Activated CD4-positive, CD25-positive, alpha-beta regulatory T cell (primary cell): ENCODE results near the gene NANOS1.
A peak's percentile ranks its signal among the peaks of the same experiment; 100 is the strongest.

Experiments used
- DNase-seq, 4 experiments: peaks; one replicate each; lab custom pipeline; 2025; lab: John Stamatoyannopoulos, UW

Gene NANOS1

DNA sequence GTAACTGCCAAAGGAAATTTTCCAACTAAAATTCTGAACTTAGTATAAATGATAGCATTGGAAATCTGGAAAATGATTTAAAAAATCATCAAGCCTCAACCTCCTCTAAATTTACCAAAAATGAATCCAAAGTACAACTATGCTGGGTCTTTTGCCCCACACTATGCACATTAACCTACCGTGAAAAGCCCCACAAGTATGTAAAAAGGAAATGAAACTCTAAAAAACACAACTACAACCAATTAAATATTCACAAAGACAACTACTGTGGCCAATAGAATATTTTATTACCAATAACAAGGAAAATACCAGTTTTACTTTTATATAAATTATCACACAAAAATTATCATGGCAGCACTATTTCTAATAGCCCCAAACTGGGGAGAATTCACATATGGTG is 31.8 kb downstream of the NANOS1 start:
- DNase-seq: no peak

DNA sequence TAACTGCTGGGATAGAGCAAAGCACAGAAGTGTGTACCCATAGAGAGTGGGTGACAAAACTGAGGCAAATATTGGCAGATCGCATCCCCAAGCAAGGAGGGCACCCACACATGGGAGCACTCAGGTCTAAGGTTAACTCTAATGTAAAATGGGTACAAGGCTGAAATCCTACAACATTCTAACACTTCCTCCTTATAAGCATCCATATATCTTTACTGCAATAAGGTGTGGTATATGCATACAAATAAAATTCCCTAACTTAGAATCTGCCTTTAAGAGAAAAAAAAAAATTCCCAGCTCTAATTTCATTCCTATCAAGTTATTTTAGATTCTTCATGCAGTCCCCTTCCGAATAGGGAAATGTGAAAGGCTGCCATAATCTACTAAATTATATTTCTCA is 32.4 kb downstream of the NANOS1 start:
- no peak for DNase-seq

DNA sequence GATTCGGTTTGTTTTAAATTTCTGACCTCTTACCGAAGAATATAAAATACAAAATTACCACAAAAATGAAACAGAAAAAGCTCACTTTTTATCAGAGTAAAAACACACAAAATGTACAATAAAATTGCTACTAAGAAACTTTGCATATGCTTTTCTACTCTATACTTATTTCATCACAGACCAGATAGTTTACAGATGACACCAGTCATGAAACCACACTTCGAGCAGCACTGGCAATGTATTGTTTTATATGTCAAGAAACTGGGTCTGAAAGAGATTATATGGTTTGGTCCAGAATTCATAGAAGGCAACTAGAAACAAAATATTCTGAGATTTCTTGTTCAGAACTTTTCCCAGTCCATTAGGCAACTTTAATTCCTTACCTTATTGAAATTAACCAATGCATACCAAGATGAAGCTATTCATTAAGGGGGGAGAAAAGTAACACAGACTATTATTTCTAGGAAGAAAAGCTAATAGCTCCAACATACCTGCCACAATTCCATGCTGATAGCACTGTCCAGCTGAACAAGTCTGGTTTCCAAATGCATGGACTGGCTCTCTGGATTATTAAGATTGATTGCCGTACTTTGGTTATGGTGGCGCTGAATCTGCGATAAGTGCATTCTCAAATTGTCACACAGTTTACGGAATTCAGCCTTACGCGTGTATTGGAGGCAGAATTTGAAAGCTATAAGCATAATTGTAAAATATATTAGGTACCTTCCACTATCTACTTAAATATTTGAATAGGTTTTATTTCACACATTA is 41.1 kb downstream of the NANOS1 start:
- DNase-seq: no peak

DNA sequence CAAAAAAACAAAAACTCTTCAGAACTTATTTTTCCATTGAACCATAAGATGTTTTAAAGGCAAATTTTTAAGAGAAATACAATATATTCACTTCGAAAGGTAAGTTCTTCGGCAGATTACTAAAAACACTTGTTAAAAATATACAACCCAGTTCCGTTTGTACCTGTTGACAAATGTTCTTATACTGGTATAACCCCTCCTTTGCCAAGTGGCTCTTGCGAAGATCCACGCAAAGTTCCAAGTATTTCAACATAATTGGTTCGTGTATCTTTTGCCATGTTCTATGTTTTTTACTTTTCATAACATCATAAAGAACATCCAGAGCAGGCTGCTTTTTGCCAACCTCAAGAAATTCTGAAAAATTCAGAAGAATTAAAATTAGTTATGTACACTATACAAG is 44.1 kb downstream of the NANOS1 start:
- DNase-seq: no peak

DNA sequence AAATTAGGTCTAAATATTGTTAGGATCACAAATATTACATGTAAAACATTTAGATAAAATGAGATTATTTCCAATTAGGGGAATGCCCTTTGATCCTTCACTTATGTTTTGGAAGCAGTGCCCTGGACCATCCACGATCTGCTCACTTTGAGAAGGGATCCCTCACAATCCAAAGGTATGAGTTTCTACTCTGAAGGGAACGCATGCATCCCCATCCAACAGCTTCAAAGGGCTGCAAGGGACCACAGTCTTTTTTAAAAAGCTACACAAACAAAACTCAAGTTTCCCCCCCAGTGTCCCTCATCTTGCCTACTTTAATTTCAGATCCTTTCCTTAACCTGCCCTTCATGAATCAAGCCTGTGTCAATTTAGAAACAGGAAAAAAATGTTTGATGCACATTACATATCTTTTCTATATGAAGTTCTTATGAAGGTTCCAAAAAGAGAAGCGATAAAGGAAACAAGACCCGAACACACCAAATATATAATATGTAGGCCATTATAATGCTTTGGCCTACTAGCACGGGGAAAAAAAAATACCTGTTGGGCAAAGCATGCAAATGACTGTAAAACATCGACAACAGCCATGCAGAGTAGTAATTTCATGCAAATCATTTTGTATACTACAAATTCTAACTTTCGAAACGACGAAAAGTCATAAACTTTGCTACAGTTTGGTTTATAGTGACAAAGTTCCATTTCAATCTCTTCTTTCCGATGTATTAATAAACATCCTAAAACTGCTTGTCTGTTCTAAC is 49.1 kb downstream of the NANOS1 start:
- no peak for DNase-seq

DNA sequence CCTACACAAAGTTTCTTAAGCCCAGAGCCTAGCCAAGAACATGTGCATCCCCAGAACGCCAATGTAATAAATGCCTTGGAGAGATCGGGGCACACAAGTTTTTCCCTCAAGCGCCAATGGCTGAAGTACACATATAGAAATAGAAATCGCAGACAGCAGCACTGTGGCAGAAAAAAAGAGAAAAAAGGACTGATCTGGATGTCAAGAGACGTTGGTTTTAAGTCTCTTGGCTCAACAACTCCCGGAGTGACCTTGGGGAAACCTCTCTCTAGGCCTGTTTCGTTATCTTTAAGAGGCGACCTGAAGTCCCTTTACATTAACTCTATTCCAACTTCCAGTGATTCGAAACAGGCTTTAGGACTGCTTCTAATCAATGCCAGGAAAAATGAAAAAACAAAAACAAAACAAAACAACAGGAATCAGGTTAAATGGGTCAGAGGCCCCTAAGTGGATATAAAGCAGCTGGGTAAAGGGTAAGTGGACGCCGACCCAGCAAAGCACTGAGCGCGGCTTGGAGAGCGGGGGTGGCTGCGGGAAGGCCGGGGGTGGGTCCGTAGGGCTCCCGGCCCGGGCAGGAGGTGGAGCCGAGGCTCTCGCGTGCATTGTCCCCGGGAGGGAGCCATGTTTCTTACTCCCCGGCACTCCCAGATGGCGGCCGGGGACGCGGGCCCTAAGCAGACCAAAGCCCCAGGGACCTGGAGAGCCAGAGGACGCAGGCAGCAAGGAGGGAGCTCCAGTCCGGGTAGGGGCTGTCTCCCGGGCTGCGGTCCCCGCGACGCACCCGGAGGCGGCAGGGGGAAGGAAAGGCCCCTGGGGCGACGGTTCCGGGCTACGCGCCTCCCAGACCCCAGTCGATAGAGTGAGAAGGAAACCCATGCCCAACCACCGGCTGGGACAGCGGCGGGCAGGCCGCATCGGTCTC is 50.3 kb downstream of the NANOS1 start:
- peak in 3 of 4 experiments; percentile 23 to 52 (median 40) for DNase-seq

- peak; percentile 81 to 88 (median 85) for DNase-seq
Observed at GRCh38 chr10:119080521-119081259, 51.2 kb downstream of the NANOS1 start, which contains the start of gene EIF3A. Gene EIF3A (minus strand): TSS chr10:119080817. CDS start chr10:119080676, 141 bp downstream.
